ENCODE results near the gene SAMD4B. TPM values are rescaled to one million over a fixed set of nuclear protein-coding genes. Genes with fewer than 3 reads are reported as not detected.

SAMD4B gene
- total and polyA plus RNA-seq, 12 donors = 35.5 to 92.8 (median 49.8) TPM

DNA sequence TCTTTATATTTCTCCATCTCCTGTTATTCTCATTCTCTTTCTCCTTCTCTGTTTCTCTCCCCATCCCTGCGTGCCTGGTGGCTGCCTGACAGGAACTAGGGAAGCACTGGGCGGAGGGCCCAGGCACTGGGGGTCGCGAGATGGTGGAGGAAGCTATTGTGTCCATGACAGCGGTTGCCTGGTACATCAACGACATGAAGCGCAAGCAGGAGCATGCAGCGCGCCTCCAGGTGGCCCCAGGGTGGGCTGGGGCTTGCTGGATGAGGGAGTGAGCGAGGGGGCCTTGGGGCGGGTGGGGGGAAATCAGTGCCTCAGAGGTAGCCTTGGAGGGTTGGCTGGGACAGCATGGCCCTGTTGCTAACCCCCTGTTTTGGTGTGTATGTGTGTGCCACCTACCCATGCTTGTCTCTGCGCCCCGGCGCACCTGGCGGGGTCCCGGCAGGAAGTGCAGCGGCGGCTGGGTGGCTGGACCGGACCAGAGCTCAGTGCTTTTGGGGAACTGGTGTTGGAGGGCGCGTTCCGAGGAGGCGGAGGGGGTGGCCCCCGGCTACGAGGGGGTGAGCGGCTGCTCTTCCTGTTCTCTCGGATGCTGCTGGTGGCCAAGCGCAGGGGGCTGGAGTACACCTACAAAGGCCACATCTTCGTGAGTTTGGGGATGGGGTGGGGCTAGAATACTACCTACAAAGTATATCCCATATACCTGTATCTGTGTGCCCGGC lies 75.4 kb downstream of the SAMD4B start:
- no peak overlapping the region for H3K27ac ChIP-seq
- peaks cover 0 to 75% (median 0%) of the 10 kb centered on the region in 9 donors for H3K36me3 ChIP-seq

DNA sequence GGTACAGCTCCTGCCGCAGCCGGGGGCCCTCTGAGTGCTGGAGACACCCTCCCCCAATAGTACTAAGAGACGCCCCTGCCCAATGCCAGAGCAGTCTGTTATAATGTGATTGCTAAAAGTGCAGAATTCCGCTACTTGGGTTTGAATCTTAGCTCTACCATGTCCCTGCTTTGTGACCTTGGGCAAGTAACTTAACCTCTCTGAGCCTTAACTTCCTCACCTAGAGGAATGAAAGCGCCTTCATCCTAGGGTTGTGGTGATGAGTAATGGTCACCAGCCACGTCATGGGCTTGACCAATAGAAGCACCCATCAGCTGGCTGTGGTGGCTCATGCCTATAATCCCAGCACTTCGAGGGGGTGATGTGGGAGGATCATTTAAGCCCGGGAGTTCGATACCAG lies 76.8 kb downstream of the SAMD4B start:
- no peak overlapping the region for H3K4me3 ChIP-seq
- no peaks in the 10 kb centered on the region for H3K27me3 ChIP-seq
- no peaks in the 10 kb centered on the region for H3K9me3 ChIP-seq
- intact Hi-C loops (cut with DNase I) = loop anchor here in 2 of 10 donors (10.0 kb wide), 2 partner anchors 116 to 294 kb away; partner anchors contain the start of genes EID2B (in 1 of the 2) and PAK4 (in 1 of the 2)
- peaks cover 0 to 34% (median 15%) of the 10 kb centered on the region in 9 donors for H3K4me1 ChIP-seq
- no peak overlapping the region for H3K27ac ChIP-seq
- TF ChIP-seq, protein P1, sequence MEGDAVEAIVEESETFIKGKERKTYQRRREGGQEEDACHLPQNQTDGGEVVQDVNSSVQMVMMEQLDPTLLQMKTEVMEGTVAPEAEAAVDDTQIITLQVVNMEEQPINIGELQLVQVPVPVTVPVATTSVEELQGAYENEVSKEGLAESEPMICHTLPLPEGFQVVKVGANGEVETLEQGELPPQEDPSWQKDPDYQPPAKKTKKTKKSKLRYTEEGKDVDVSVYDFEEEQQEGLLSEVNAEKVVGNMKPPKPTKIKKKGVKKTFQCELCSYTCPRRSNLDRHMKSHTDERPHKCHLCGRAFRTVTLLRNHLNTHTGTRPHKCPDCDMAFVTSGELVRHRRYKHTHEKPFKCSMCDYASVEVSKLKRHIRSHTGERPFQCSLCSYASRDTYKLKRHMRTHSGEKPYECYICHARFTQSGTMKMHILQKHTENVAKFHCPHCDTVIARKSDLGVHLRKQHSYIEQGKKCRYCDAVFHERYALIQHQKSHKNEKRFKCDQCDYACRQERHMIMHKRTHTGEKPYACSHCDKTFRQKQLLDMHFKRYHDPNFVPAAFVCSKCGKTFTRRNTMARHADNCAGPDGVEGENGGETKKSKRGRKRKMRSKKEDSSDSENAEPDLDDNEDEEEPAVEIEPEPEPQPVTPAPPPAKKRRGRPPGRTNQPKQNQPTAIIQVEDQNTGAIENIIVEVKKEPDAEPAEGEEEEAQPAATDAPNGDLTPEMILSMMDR (IDR thresholded peaks at IDR 0.05) = no peak
- DNase-seq (no peak), ATAC-seq (no peak)
- H3K36me3 ChIP-seq = peaks cover 0 to 89% (median 0%) of the 10 kb centered on the region in 9 donors
- 80 to 88% methylated on average over 9 of the region's 9 CpGs for WGBS, 2 donors

More for the DNA sequence above, 75.4 kb downstream of the SAMD4B start:
- Histone ChIP-seq H3K4me3 (no peak overlapping the region), H3K27me3 (no peaks in the 10 kb centered on the region), H3K9me3 (no peaks in the 10 kb centered on the region), H3K4me1 (peaks cover 0 to 38% (median 18%) of the 10 kb centered on the region in 9 donors)
- intact Hi-C loops (cut with DNase I) = loop anchor here in 2 of 10 donors (10.0 kb wide), 2 partner anchors 117 to 293 kb away; partner anchors contain the start of genes EID2B (in 1 of the 2) and PAK4 (in 1 of the 2)
- no peak for DNase-seq
- ATAC-seq = no peak
- 90 to 91% methylated on average over 30 of the region's 30 CpGs for WGBS, 2 donors
- TF ChIP-seq, protein P1 (IDR thresholded peaks at IDR 0.05) = no peak

DNA sequence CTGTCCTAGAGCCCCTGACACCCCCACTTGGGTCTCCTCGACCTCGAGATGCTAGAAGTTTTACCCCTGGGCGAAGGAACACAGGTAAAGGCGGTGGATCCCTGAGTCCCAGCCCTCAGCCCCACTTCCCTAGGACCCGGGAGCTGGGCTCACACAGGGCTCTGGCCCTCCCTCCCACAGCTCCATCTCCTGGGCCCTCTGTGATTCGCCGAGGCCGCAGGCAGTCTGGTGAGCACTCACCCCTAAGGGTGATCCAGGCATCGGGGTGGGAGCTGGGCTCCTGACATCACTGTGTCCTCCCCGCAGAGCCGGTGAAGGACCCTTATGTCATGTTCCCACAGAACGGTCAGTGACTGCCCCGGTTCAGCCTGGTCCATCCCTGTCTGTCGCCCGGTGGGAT lies 78.5 kb downstream of the SAMD4B start:
- Histone ChIP-seq H3K4me1 (peaks cover 0 to 16% (median 3%) of the 10 kb centered on the region in 9 donors), H3K27me3 (no peaks in the 10 kb centered on the region), H3K36me3 (peaks cover 0 to 98% (median 0%) of the 10 kb centered on the region in 9 donors), H3K27ac (no peak overlapping the region), H3K9me3 (no peaks in the 10 kb centered on the region), H3K4me3 (no peak overlapping the region)
- ATAC-seq = no peak
- DNase-seq = no peak
- intact Hi-C loops (cut with DNase I) = no loop called here
- 92 to 93% methylated on average over 15 of the region's 15 CpGs for WGBS, 2 donors
- TF ChIP-seq, protein P1 (IDR thresholded peaks at IDR 0.05) = no peak

DNA sequence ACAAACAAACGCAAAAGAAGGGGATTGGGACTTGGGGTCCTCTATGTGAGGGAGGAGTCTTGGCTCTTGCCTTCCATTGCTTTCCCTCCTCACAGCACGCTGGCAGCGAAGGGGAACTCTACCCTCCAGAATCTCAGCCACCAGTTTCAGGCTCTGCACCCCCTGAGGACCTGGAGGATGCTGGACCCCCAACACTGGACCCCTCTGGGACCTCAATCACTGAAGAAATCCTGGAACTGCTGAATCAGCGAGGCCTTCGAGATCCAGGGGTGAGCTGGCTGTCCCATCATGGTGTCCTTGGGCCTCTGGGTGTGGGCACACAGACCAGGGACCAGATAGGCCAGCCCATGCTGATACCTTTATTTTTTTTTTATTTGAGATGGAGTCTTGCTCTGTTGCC lies 79.8 kb downstream of the SAMD4B start:
- H3K36me3 ChIP-seq = peaks cover 0 to 86% (median 0%) of the 10 kb centered on the region in 9 donors
- H3K4me3 ChIP-seq = no peak overlapping the region
- no peak for ATAC-seq
- intact Hi-C loops (cut with DNase I) = no loop called here
- TF ChIP-seq, protein P1 (IDR thresholded peaks at IDR 0.05) = no peak
- H3K9me3 ChIP-seq = no peaks in the 10 kb centered on the region
- H3K27me3 ChIP-seq = no peaks in the 10 kb centered on the region
- H3K27ac ChIP-seq = no peak overlapping the region
- WGBS, 2 donors = 88 to 98% methylated on average over 5 of the region's 5 CpGs
- no peak for DNase-seq
- peaks cover 0 to 4% (median 0%) of the 10 kb centered on the region in 9 donors for H3K4me1 ChIP-seq

All from heart right ventricle (tissue), 16 donors.